ENCODE results near the gene IGFBP7.
A peak's percentile ranks its signal among the peaks of the same experiment; 100 is the strongest.

The IGFBP7 gene

DNA sequence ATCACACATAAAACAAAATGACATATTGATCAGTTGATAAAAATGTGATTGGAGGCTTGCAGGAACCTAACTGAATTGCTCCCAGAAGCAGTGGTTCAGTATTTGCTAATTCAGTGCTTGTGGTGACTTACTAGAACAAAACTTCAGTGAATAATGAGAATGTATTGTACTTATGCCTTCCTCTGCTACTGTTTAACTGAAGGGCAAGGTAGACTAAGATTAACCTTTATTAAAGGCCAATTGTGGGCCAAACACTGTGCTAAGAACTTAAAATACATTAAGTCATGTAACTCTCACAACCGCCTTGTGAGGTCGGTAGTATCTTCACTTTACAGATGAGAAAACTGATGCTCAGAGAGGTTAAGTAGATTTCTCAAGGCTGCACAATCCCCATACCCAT lies 14.9 kb downstream of the IGFBP7 start:
- DNase-seq, result no peak

DNA sequence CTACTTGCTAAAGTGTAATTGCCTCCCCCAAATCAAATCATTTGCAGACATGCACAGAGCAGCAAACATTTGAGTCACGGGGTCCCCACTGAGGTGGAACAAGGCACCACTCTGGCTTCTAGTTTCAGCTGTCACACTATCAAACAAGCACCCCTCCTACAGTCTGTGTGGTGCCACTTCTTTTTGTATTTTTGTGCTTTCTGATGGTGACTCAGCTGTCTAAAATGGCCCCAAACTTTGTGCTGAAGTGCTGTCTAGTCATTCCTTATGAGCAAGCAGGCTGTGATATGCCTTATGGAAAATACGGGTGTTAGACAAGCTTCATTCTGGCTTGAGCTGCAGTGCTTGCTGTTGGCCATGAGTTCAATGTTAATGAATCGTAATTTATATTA lies 15.4 kb downstream of the IGFBP7 start:
- DNase-seq, result peak in 1 of 4 experiments; percentile 22

DNA sequence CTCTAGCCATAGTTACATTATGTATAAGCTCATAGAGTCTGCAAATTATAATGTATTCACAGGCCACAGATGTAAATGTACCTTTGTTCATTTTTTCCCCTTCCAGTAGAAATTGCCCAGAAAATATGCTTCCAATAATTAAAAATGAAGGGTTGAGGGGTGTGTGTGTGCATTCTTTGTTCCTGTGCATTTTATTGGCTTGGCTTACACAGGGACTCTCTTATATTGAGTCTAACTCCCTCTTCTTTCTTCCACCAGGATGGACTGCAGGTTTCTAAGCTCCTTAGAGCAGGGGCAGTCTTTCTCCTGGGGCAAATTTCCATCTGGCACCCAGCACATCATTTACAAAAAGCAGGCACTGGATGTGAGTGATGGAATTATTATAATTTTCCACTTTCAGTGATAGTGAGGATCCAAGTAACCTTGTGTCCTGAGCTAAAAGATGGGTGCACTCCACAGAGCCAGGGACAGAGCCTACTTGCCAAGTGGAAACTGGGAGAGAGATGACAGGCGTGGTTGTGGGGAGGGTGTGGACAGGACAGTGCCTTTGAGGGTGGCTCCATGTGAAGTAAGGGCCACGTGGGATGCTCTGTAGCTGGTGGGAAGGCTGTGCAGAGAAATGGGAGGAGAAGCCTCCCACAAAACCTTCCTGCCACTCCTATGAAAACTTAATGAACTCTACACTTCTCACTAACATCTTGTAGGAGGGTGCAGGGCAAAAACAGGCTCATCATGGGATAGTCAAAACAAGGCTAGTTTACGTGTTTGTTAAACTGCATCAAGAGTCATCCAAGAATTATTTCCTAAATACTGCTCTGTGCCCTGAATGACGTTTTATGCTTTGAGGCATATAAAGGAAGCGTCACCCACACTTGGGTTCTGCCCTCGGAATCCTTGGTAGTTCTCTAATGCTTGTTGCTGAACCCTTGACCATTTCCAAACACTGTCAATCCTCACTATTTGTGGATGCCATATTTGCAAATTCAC lies 16.0 kb downstream of the IGFBP7 start:
- DNase-seq, result peak in 2 of 4 experiments; percentile 39 to 42

DNA sequence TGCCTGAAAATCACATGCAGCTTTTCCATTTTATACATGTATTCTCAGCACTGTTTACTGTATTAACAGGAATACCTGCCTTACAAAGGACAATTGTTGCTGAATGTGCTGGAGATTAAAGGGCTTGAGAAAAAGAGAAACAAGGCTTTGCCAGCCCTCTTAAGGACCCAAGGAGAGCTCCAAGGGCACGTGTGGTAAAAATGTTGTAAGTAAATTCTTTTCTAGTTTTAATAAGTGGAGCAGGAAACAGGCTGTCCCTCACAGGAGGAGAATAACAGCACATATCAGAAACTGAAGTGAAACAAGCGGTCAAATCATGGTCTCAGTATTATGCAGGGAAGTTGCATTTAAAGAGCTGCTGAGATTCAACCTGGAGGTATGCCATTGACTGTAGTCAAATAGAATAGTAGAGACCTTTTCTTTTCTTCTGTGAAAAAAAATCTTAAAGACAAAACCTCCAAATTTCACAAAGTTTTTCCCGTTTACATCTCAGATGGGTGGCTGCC lies 18.5 kb downstream of the IGFBP7 start:
- peak in 1 of 4 experiments; percentile 15 for DNase-seq

DNA sequence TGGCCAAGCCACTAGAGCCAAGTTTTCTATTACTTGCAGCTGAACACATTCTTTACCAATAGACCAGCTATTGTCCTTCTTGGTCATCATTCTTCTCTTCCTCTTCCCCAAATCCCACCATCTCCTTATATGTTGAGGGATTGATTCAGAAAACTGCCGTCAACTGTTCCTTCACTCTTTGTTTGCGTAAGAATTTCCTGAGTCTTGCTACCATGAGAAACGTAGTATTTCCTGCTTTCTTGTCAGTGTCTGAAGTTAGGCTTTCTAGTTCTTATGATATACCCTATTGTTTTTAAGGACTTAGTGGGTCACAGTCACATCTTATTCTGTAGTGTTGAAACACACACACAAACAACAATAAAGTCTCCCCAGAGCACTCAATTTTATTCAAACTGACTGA lies 20.1 kb downstream of the IGFBP7 start:
- peak; percentile 42 to 79 (median 57) for DNase-seq

DNA sequence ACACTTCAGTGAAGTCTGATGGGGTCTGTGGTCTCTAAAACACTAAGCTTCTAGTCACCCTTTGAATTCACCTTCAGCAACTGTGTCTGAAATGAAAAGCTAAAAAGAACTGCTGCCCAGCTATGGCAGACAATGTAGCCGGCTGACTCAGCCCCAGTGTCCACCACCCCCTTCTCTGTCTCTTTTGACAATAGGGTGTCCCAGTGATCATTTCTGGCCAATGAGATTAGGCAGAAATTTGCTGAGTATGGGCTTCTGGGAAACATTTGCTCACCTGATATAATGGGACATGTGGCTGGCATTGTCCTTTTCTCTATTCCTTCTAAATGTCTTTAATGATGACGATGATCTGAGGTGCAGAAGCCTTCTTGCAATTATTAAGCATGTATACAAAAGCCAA lies 20.6 kb downstream of the IGFBP7 start:
- no peak for DNase-seq

DNA sequence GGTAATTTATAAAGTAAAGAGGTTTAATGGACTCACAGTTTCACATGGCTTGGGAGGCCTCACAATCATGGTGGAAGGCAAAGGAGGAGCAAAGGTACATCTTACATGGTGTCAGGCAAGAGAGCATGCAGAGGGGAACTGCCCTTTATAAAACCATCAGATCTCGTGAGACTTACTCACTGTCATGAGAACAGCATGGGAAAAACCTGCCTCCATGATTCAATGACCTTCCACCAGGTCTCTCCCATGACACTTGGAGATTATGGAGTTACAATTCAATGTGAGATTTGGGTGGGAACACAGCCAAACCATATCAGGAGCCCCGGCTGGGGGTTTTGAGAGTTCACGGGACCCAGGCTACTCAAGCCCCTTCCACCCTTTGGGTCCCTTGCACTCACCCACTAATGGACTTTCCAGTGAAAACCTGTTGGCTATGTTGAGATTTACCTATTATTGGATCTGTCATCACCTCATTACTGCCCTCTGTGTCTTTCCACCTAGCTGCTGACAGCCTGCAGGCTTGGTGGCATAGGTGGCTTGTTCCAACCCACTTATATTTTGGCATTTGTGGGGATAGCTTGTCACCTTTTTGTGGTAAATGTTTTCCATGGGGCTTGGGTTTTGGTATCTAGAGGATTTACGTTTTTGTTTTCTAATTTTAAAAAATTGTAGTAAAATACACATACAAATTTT lies 24.0 kb downstream of the IGFBP7 start:
- DNase-seq, result peak in 3 of 4 experiments; percentile 22 to 33 (median 32)

DNA sequence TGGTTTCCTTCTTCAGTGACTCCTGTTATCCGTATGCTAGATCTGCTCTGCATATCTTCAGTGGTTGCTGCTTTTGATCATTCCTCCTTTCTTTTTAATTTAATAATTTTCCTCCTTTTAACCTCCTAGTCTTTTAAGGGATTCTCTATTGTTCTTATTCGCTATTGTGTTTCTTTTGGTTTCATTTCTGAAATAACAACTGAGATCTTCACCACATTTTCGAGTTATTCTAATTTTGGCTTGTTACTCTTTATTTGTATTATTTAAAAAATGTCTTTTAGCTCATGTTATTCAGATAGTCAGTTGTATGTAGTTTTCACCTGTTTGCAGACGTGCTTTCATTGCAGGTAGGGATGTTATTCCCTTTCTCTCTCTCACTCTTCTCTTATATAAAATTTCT lies 24.9 kb downstream of the IGFBP7 start:
- DNase-seq, result no peak

DNA sequence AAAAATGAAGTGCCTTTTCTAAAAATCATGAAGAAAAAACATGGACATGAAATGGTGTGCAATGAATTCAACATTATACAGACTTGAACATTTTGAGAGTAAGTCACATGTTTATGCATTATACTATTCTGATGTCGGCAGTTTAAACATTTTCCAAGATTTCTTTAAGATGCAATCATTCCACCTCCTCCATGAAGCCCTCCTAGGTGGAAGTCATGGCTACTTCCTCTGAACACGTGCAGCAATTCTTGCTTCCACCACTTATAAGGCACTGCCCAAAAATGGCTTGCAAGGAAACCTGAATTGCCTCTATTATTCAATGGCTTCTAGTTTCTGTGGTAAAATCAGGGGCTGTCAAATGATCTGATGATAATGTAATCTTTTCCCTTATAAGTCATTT lies 25.8 kb downstream of the IGFBP7 start:
- no peak for DNase-seq

DNA sequence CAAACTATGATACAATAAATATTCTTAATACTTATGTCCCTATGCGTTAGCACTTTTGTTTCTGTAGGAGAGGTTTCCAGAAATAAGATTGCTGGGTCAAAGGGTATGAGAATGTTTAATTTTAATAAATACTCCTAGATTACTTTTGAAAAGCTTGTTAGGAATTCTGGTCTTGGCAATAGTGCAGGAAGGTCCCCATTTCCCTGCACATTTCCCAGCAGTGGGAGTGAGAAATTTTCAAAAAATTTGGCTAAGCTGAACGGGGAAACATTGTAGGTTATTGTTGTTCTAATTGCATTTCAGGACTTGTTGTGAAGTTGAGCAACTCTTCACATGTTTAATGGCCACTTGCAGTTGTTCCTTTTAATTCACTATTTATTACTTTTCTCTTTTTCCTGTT lies 27.1 kb downstream of the IGFBP7 start:
- DNase-seq, result no peak

DNA sequence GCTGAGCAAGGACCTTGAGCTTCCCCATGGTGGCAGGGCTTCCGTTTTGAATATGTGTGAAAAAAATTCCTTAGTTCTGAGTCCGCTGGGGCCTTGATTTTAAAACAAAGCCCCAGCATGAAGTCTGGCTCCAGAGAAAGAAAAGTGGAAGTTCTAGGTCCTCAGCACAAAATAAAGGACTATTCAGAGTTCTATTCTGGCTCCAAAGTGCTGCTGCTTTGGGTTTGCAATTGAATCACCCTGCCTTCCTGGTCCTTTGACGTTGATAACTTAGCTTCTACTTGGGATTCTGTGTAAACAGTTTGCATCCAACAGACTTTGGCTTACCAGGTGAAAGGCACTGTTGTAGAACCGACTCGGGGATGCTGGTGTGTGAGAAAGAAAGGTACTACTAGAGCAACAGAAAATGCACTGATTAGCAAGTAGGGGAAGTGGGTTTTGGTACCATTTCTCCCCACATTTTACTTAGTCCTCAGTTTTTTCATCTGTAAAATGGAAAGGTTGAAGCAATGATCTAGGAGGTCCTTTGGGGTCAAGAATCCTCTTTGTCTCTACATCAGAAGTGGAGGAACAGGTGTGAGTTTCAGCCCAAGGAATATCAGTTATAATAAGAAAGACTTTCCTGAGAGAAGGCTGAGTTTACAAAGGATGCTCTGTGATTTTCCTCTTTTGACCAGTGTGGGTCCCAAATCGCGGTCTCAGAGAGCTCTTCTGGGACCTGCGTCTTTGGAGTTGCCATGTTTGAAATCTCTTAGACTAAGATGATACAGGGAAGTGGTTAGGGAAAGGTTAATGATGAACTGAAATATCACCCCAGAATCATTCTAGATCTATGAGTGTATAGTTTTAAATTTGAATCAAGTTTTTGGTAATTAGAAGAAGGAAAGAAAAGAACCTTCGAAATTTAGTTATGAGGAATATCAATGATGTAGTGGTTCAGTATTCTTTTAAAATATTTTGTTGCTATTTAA lies 28.2 kb downstream of the IGFBP7 start:
- DNase-seq, result peak in 3 of 4 experiments; percentile 30 to 34 (median 34)

DNA sequence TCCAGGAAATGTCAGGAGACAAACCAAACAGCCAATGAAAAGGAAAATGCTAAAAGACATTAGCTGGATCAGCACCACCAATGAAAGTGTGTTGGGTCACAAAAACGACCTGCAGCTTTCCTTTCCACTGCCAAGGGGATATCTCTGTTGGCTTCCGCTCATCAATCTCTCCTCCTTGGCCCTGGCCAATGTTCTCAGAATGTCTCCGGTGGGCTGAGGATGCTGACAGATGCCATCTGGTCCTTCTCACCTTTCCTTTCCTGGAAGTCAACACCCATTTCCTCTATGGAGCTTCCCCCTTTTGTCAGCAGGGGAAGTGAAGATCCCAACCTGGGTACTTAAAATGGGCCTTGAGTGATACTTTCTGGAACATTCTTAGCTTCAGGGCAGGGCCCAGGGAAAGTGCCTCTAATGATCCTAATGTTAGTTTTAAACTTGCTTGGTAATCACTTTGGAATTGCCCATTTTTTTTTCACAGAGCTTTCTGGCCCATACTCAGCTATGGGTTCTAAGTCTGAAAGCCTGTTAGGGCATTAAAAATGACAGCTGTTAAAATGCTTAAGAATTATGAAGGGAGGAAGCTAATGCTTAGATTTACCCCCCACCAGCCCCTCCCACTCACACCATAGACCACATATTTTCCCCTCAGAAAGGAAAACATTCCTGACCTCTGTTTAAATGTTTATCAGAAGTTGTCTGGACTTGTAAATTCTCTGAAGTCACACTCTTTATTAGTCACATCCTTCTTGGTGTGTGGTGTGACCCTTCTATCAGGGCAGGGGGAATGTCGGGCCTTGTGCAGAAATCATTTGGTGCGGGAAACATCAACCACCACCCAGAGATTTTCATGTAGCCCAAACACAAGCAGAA lies 29.2 kb downstream of the IGFBP7 start:
- DNase-seq, result no peak

DNA sequence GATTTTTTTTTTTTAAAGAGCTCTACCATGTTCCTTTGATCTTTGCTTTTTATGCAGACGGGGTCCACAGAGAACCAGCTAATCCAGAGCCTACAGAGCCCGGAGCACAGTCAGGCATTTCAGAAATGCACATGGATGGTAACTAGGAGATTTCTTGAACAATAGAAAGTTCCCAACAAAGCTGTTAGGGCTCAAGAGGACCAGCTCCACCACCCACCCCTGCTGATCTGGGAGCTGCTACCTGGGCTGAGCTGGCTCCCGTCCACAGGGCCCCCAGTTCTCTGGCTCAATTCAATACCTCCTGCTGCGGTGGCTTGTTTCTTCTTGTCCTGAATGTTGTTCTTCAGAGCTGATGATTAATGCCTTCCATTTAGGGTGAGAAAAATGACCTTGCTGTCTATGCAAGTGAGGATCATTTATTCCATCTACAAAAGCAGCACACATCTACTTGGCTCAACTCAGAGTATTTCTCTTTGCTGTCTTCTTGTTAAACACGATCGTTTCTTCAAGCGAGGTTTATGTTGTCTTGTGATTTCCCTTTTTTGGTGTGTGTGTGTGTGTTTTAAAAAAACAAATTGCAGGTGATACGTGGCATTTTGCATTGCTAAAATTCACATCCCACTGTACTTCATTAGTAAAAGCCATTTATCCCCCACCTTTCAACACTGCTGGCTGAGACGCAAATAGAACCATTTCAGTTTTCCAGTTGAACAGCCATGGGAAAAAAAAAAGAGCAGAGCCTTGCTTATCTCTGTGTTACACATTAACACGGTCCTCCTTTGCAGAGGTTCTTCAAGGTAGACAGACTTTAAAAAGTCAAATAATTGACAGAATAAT lies 31.3 kb downstream of the IGFBP7 start:
- no peak for DNase-seq

DNA sequence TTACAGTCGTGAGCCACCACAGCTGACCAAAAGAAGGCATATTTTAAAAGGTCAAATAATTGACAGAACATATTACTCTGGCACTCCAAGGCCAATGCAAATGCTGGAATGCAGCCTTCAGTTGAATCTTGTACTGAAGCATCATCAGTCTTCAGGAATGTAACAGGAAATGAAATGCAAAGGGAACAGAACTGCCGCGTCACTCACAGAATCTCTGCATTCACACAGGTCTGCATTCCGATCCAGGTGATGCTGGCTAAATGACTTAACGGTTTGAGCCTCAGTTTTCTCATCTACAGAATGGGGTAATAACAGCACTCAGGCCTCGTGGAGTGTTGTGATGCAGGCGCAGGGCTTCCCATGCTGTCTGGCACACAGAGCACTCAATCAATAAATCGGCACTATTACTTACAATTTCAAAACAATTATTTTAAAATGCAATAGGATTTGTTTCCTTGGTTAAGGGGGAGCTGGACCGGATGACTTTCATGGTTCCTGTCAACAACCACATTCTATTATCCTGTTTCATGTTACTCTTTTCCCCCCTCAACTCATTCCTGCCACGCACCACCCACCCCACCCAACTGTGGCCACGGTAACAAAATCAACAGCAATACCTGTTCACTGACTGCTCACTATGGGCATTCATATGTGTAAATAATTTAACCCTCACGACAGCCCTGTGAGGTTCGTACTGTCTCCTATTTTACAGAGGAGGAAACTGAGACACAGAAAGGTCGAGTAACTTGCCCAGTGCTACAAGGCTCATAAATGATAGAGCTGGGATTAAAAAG lies 32.4 kb downstream of the IGFBP7 start:
- DNase-seq, result no peak

DNA sequence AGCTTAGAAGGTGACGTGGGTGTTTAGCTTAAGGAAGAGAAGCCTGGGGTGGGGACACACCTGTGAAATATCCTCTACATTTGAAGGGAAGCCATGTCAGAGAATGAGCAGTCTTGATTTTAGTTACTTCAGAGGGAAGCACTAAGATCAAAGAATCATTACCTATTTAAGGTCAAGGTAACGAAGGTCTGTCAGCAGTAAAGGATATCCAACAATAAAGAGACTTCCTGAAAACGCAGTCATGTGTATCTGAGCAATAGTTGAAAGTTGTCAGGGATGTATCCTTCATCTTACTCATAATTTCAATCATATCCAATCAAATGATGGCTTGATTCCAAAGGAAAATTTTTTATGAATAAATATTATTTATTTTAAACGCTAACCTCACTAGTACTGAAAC lies 33.5 kb downstream of the IGFBP7 start:
- no peak for DNase-seq

DNA sequence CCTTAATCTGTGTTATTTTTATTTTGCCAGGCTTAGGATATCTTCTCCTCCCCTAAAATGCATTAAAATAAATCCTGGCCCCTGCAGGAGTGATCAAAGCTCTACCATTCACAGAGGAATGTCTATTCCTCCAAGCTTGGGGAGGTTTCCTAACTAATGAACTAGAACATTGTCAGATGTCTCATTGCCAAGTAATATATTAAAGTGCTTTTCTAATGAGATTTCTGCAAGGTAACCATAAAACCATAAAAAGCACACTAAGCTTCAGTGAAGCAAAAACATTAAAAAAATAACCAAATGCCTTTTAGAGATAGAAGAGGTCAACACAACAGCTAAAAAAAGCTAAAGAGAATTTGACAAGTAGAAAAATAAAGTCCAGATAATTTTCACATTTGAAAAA lies 34.8 kb downstream of the IGFBP7 start:
- DNase-seq, result no peak

DNA sequence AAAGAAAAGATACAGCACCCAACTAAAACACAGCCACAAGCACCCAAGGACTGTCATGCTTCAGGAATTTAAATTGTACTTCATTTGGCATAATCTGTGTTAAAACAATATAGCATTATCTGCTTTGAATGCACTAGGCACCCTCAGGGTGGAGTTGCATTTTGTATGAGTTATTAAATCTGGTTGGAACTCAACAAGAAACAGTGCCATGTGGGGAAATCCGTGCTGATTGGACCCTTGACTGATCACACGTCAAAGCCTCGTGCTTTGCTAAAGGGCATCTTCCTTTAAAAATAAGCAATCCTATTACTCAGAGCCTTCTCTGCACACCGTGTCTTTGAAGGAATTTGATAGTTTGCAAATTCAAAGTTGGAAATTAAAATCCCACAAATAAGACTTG lies 35.4 kb downstream of the IGFBP7 start:
- peak in 2 of 4 experiments; percentile 19 to 22 for DNase-seq

DNA sequence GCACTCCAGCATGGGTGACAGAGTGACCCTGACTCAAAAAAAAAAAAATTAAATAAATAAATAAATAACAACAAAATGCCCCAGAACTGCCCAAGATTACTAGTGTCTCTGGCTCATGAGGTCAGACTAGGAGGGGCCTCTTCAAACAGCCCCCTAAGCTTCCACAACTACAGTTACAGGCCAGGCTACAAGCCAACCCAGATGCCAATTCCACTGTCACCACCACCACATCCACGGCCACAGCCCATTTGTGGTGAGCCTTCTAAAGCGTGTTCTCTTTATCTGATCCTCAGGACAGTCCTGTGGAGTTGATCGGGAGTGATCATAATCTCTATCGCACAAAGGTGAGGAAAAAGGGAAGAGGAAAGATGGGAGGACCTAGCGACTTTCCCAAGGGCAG lies 36.6 kb downstream of the IGFBP7 start:
- DNase-seq, result no peak

DNA sequence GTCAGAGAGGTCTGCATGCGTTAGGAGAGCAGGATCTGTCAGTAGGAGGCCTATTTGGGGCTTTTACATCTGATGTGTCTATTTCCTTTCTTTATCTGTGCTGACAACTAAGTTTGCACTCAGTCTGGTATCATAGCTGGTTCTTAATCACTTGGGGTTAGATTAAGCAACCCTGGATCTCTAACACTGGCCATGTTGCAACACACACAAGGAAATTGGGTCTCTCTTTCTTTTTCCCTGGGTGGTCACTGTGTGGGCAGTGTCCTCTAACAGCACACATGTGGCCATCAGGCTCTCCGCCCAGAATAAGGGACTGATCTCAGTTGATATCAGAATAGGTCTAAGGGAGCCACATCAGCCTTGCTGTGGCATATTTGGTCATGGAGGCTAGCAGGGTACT lies 38.9 kb downstream of the IGFBP7 start:
- peak; percentile 55 to 81 (median 62) for DNase-seq

Data from suppressor macrophage (primary cell).